ENCODE results near the gene RBM4.
"Not testable (repeated sequence)": the region's sequence is repeated elsewhere in the genome, so short reads cannot be mapped to it uniquely, and the experiment has no call there.

The RBM4 gene, protein sequence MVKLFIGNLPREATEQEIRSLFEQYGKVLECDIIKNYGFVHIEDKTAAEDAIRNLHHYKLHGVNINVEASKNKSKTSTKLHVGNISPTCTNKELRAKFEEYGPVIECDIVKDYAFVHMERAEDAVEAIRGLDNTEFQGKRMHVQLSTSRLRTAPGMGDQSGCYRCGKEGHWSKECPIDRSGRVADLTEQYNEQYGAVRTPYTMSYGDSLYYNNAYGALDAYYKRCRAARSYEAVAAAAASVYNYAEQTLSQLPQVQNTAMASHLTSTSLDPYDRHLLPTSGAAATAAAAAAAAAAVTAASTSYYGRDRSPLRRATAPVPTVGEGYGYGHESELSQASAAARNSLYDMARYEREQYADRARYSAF

DNA sequence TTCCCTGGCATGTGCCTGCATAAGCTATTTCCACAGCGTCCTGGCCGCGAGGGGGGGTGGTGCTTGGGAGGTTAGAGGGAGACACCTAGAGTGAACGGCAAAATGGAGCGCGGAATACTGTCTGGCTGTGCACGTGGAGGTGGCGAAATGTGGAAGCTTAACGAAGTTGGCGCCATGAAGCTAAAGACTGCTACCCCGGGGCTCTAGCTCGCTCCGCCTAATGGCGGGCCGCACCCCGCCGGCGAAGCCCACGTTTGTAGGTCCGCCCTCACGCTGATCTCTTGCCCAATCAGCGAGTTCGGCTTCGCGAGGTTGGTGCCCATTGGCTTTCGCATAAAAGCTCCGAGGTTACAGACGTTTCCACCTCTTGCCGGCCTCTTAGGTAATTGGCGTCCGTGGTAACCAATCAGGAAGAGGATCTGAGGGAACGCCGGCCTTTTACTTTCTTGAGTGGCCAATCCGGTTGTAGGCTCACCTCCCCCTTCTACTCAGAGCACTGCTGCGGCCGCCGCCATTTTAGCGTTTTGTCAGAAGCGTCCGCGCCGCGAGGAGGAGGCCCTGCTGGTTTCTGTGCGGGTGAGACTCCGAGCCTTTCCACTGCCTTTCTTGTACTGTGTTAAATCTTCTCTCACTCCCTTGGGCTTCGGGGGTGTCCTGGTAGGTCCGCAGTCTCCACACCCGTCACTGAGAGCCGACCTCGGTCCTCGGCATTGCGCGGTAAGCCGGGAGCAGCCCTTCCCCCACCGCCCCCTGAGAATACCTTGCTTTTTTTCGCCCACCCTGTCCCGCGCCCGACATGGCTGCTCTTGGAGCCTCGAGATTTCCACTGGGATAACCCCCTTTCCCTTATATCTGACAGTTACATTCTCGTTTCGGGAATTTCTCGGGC, at the start of gene RBM4:
Gene RBM4, plus strand, starts transcription at position 527 of the 889 bp plus-strand sequence. CDS start 1,009 bp downstream, outside the sequence.
- DNase-seq = peak; percentile 100

DNA sequence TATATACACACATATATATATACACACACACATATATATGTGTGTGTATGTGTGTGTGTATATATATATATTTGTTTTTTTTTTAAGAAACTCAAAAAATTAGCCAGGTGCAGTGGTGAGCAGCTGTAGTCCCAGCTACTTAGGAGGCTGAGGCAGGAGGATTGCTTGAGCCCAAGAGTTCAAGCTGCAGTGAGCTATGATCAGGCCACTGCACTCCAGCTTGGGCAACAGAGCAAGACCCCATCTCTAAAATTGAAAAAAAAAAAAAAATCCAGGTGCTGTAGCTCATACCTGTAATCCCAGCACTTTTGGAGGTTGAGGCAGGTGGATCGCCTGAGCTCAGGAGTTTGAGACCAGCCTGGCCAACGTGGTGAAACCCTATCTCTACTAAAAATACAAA, 49.2 kb upstream of the RBM4 start:
- not testable (repeated sequence) for DNase-seq

GRCh38 chr11:66589996-66590675, 48.4 kb upstream of the RBM4 start:
- no peak for DNase-seq

GRCh38 chr11:66591175-66591574, 47.3 kb upstream of the RBM4 start:
- no peak for DNase-seq

DNA sequence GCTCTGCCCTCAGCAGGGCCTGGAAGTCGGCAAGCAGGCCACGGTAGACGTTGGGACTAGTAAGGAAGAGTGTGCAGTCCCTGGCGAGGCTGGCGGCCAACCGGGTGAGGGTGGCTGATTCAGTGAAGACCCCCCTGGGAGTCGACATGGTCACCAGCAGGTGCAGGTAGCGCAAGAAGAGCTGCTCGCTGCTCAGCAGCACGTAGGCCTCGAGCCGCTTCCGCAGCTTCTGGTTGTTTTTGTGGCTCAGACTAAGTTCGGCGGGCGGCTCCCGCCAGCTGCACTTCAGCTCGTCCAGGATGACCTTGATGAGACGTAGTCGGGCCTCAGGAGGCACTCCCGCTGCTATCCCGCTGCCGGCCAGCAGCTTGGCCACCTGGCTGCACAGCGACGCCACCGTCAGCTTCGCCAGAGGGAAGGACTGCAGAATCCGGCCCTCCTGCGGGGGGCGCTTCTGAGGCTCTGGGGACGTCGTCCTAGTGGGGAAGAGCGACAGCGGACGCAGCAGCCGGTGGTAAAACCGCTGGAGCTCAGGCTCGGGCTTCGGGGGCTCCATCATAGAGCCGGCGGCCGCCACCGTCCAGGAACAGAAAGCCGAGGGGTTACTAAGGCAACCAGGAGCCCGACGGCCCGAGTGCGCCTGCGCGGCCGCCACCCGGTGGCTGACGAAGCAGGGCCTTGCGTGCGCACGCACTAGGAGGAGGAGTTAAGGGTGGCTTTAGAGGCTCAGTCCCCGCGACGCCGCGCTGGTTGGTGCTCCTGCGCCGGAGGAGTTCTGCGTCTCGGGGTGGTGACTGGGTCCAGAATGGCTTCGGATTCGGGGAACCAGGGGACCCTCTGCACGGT, 45.8 kb upstream of the RBM4 start, which contains the start of the genes CCDC87 and CCS:
Gene CCDC87, minus strand, starts transcription at position 607 of the 846 bp plus-strand sequence. Its CDS starts 48 bp downstream, at position 559.
Gene CCS, plus strand, starts transcription at position 729 of the 846 bp plus-strand sequence. Its CDS starts 77 bp downstream, at position 806.
- DNase-seq = peak; percentile 96

DNA sequence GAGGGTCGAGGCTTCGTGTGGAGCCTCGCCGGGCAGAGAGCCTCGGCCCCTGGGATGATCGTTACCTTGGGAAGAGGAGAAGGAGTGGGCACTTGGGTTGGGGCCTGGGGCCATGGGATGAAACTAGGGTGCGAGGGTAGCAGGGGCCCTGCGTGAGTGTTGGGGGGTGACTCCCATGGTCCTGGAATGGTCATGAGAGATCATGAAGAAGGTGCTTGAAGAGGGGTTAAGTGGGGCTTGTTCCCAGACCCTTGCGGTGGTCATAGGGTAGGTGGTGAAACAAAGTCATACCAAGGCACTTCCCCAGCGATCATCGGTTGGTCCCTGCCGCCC, 45.2 kb upstream of the RBM4 start:
- DNase-seq = no peak

DNA sequence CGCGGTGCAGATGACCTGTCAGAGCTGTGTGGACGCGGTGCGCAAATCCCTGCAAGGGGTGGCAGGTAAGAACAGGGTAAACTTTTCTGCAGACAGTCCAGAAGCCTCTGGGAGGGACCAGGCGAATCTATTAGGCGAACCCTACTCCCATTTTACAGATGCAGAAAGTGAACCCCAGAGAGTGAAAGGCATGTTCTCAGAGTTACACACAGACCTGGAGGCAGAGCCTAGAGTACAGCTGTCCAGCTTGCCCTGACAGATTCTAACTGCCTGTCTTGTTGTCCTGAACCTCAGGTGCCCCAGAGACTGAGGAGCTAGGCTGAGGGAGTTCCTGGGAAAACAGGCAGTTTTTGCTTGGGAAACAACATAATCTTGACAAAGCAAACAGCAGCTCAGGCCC, 44.9 kb upstream of the RBM4 start:
- DNase-seq = no peak

DNA sequence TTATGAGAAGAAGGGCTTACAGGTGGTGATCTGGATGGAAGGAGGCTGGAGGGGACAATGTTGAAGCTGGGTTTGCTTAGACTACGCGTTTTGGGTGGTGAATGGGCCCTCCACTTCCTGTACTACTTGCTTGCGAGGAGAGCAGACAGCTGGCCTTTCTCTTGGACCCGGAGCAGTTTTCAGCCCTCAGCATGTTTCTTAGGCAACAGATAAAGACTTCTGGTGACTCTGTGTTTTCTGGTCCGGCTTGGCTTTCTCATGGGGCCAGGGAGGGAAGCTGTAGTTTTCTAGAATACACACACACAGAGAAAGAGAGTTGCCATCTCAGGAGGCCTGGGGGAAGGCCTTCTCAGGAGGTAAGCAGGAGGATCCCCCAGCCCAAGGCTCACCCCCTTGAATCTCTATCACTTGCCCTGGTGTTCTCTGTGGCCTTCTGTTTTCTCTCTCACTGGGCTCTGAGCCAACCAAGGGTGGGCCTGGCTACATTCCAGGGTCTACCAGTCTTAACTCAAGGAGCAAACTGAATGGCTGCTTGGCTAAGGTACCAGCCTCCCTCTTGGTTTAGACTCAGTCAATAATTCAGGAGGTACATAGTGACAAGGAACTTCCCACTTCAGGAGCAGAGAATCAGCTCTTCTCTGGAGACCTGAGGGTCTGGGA, 43.1 kb upstream of the RBM4 start:
- no peak for DNase-seq

GRCh38 chr11:66598993-66599392, 39.5 kb upstream of the RBM4 start:
- DNase-seq = no peak

DNA sequence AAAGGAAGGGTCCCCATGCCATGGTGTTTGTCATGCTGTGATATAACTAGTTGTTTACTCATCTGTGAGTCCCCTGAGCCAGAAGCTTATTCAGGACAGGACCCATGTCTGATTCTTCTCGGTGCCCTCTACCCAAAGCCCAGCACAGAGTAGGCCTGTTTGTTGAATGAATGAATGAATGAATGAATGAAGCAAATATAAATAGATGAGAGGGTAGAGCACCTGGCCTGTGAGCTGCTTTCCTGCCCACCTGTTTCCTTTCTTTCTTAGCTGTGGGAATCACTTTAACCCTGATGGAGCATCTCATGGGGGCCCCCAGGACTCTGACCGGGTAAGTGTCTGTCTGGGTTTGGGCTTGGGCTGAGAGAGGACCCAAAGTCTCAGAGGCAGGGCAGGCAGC, 38.3 kb upstream of the RBM4 start:
- no peak for DNase-seq

DNA sequence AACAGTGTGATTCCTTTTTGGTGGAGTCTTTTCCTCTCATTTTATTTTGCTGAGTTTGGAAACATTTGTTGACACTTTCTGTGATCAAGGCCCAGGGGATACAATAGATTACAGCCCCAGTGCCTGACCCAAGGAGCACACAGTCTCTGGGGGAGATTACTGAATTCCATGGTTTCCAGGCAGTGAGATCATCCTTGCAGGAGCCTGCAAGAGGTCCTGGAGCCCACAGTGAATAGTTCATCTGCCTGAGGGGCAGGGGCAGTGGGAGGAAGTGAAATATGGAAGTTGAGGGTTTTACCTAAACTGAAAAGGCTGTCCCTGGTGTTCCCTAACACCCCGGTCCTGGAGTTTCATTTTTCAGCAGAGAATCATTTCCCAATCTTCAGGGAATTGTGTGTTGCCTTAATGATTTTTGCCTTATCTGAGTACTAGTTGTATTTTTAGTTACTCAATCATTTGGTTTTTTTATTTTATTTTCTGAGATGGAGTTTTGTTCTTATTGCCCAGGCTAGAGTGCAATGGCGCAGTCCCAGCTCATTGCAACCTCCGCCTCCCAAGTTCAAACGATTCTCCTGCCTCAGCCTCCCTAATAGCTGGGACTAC, 37.8 kb upstream of the RBM4 start:
- no peak for DNase-seq

- no peak for DNase-seq
Observed at GRCh38 chr11:66603072-66603471, 35.4 kb upstream of the RBM4 start.

DNA sequence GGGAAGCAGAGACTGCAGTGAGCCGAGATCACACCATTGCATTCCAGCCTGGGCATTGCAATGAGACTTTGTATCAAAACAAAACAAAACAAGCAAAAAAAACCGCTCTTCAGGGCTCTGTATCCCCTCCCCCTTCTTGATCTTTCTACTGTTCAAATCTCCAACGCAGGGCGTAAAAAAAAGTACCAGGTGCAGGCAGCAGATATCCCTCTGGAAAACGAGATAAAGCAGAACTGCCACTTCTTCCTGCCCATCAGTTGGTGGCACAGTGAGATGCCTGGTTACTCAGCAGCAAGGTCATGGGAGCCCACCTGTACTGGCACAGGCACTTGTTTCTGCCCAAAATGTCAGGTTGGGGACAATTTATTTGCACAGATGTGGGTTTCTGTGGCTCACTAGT, 34.3 kb upstream of the RBM4 start:
- DNase-seq = no peak

DNA sequence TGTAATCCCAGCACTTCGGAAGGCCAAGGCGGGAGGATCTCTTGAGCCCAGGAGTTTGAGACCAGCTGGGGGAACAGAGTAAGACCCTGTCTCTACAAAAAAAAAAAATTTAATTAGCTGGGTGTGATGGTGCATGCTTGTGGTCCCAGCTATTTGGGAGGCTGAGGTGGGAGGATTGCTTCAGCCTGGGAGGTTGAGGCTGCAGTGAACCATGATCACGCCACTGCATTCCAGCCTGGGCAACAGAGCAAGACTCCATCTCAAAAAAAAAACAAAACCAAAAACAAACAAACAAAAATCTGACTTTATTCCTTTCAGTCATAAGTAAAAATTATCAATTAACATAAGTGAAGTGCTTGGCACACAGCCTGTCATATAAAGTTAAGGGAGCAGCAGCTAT, 31.9 kb upstream of the RBM4 start:
- DNase-seq = not testable (repeated sequence)

GRCh38 chr11:66607126-66607834, 31.2 kb upstream of the RBM4 start:
- DNase-seq = no peak

GRCh38 chr11:66609721-66610617, 28.5 kb upstream of the RBM4 start:
- no peak for DNase-seq

DNA sequence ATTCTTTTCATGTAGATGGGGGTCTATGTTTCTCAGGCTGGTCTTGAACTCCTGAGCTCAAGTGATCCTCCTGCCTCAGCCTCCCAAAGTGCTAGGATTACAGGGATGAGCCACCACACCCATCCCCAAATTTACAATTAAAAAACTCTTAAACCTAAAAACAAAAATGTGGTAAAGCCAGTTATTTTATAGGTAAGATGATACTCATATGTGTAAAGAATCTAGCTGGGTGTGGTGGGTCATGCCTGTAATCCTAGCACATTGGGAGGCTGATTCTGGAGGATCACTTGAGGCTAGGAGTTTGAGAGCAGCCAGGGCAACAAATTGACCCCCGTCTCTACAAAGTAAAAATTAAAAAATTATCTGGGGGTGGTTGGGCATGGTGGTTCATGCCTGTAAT, 26.0 kb upstream of the RBM4 start:
- no peak for DNase-seq

DNA sequence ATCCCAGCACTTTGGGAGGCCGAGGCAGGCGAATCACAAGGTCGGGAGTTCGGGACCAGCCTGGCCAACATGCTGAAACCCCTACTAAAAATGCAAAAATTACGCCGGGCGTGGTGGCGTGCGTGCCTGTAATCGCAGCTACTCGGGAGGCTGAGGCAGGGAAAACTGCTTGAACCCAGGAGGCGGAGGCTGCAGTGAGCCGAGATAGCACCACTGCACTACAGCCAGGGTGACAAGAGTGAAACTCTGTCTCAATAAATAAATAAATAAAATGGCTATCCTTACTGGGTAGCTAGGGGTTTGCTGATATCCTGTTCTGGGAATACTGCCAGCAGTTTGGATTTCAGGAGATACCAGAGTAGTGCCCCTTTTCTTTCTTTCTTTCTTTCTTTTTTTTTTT, 24.4 kb upstream of the RBM4 start:
- no peak for DNase-seq

DNA sequence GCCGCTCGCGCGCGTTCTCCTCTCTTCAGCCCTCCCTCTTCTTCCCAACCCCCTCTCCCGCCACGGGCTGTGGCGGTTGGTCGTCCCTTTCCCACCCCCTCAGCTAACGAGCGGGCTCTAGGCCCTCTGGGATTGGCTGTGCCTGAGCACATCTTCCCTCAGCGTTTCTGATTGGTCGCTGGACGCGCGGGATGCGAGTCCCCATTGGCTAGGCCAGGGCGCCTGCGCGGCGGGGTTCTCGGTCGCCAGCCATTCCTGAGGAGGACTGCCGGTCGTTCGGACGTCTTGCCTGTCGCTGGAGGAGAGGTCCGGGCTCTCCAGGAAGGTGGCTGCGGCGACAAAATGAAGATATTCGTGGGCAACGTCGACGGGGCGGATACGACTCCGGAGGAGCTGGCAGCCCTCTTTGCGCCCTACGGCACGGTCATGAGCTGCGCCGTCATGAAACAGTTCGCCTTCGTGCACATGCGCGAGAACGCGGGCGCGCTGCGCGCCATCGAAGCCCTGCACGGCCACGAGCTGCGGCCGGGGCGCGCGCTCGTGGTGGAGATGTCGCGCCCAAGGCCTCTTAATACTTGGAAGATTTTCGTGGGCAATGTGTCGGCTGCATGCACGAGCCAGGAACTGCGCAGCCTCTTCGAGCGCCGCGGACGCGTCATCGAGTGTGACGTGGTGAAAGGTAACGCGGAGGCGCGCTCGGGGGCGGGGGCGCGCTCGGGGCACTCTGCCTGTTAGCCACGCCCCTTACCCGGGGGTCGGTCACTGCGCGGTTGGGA, 21.9 kb upstream of the RBM4 start, which contains the start of gene RBM14:
Gene RBM14, plus strand, starts transcription at position 252 of the 776 bp plus-strand sequence. Its CDS starts 91 bp downstream, at position 343.
- peak; percentile 99 for DNase-seq

Data from NCI-H345 (cell line).